HG02884 (cell line): ENCODE measurements around the gene BRSK2.

ENCODE experiments used
- ATAC-seq: cut with Tn5 transposase; IDR thresholded peaks from one replicate; pipeline ENCODE4 v1.9.1; 2021; ENCODE audit warnings: mild to moderate bottlenecking, moderate library complexity; ENCODE audit not compliant: unreplicated experiment

The BRSK2 gene

GRCh38 chr11:1462698-1462975 is 72.9 kb downstream of the BRSK2 start:
- ATAC-seq, result no peak

- ATAC-seq, result no peak
These were observed 73.3 kb downstream of the BRSK2 start for GRCh38 chr11:1463056-1463455.

GRCh38 chr11:1466784-1467183 is 77.0 kb downstream of the BRSK2 start:
- ATAC-seq, result no peak

GRCh38 chr11:1467270-1467669 is 77.5 kb downstream of the BRSK2 start:
- no peak for ATAC-seq

- ATAC-seq, result no peak
These were observed 78.3 kb downstream of the BRSK2 start for GRCh38 chr11:1468002-1468401.

GRCh38 chr11:1468473-1469066 is 78.8 kb downstream of the BRSK2 start:
- ATAC-seq, result no peak

- ATAC-seq, result no peak
These were observed 79.7 kb downstream of the BRSK2 start for GRCh38 chr11:1469287-1469910.

GRCh38 chr11:1469911-1470680 is 80.4 kb downstream of the BRSK2 start:
- ATAC-seq, result no peak

- ATAC-seq, result no peak
These were observed 81.2 kb downstream of the BRSK2 start for GRCh38 chr11:1470681-1471611.

GRCh38 chr11:1471736-1472135 is 82.0 kb downstream of the BRSK2 start:
- ATAC-seq, result no peak

GRCh38 chr11:1472180-1473005 is 82.7 kb downstream of the BRSK2 start:
- no peak for ATAC-seq

- no peak for ATAC-seq
These were observed 83.4 kb downstream of the BRSK2 start for GRCh38 chr11:1473011-1473628.

GRCh38 chr11:1473786-1474185 is 84.1 kb downstream of the BRSK2 start:
- ATAC-seq, result no peak

- ATAC-seq, result no peak
These were observed 86.1 kb downstream of the BRSK2 start for GRCh38 chr11:1475841-1476240.

GRCh38 chr11:1476940-1477736 is 87.4 kb downstream of the BRSK2 start:
- ATAC-seq, result no peak

- no peak for ATAC-seq
These were observed 88.3 kb downstream of the BRSK2 start for GRCh38 chr11:1478011-1478410.

- ATAC-seq, result no peak
These were observed 88.8 kb downstream of the BRSK2 start for GRCh38 chr11:1478544-1478943.

- no peak for ATAC-seq
These were observed 89.4 kb downstream of the BRSK2 start for GRCh38 chr11:1479006-1479677.

- no peak for ATAC-seq
These were observed 90.0 kb downstream of the BRSK2 start for GRCh38 chr11:1479678-1480118.
